OCI-LY1 (cell line): ENCODE measurements around the gene B3GNT5.

ENCODE experiments used
- H2AFZ ChIP-seq: fragments of 200-600 bp; sonication (generic), shearing (Covaris generic); 2 replicates; pipeline ENCODE4 v1.6.0; 2014; ENCODE audit warnings: antibody characterized with exemption, mild to moderate bottlenecking, low read length
- H3F3A ChIP-seq: fragments of 200-600 bp; sonication (generic), shearing (Covaris generic); 2 replicates; pipeline ENCODE4 v1.6.0; 2014; ENCODE audit warnings: mild to moderate bottlenecking, antibody characterized with exemption, low read length, moderate library complexity; ENCODE audit not compliant: insufficient read depth
- H3K27ac ChIP-seq: fragments of 200-600 bp; sonication (generic); 2 replicates; pipeline ENCODE4 v1.5.1; 2014; ENCODE audit warnings: low read length, mixed run types, mild to moderate bottlenecking, low read depth; ENCODE audit not compliant: poor library complexity, severe bottlenecking
- H3K27me3 ChIP-seq: fragments of 200-600 bp; sonication (generic); 2 replicates; pipeline ENCODE4 v1.6.0; 2014; ENCODE audit warnings: antibody characterized with exemption, mild to moderate bottlenecking, low read length, moderate library complexity; ENCODE audit not compliant: insufficient read depth
- H3K36me3 ChIP-seq: fragments of 200-600 bp; sonication (generic); 2 replicates; pipeline ENCODE4 v1.6.1; 2014; ENCODE audit warnings: mild to moderate bottlenecking, antibody characterized with exemption, low read length, moderate library complexity, mixed read lengths; ENCODE audit not compliant: insufficient read depth
- H3K4me1 ChIP-seq: fragments of 200-600 bp; sonication (generic); 2 replicates; pipeline ENCODE4 v1.5.1; 2014; ENCODE audit warnings: mild to moderate bottlenecking, low read length, moderate library complexity; ENCODE audit not compliant: insufficient read depth, severe bottlenecking
- H3K4me2 ChIP-seq: fragments of 200-600 bp; sonication (generic), shearing (Covaris generic); 2 replicates; pipeline ENCODE4 v1.6.1; 2014; ENCODE audit warnings: low read length
- H3K4me3 ChIP-seq: fragments of 200-600 bp; sonication (generic); 2 replicates; pipeline ENCODE4 v1.5.1; 2014; ENCODE audit warnings: low read length, low read depth, mild to moderate bottlenecking, mixed read lengths; ENCODE audit not compliant: poor library complexity, severe bottlenecking
- H3K79me2 ChIP-seq: fragments of 200-600 bp; shearing (Covaris generic); 2 replicates; pipeline ENCODE4 v1.6.1; 2016; ENCODE audit warnings: mixed run types, low read length, mixed read lengths; ENCODE audit not compliant: insufficient read depth
- H3K9ac ChIP-seq: fragments of 200-600 bp; sonication (generic), shearing (Covaris generic); 2 replicates; pipeline ENCODE4 v1.6.1; 2014; ENCODE audit warnings: mild to moderate bottlenecking, low read length, mixed read lengths
- H3K9me2 ChIP-seq: fragments of 200-600 bp; sonication (generic), shearing (Covaris generic); 2 replicates; pipeline ENCODE4 v1.6.1; 2014; ENCODE audit warnings: low read depth, mild to moderate bottlenecking, low read length, mixed read lengths
- H3K9me3 ChIP-seq: fragments of 200-600 bp; shearing (Covaris generic); 2 replicates; pipeline ENCODE4 v1.6.1; 2014; ENCODE audit warnings: low read length, mixed read lengths
- H4K20me1 ChIP-seq: fragments of 200-600 bp; sonication (generic), shearing (Covaris generic); 2 replicates; pipeline ENCODE4 v1.6.0; 2016; ENCODE audit warnings: mild to moderate bottlenecking, low read length; ENCODE audit not compliant: insufficient read depth
- CTCF ChIP-seq: fragments of 200-600 bp; sonication (generic), shearing (Covaris generic); IDR thresholded peaks from 2 replicates; pipeline ENCODE4 v1.5.1; 2017; ENCODE audit warnings: mild to moderate bottlenecking, antibody characterized with exemption, low read length, moderate library complexity, mixed read lengths
- EZH2 ChIP-seq: fragments of 200-600 bp; sonication (generic), shearing (Covaris generic); IDR thresholded peaks from 2 replicates; pipeline ENCODE4 v1.8.0; 2017; ENCODE audit warnings: borderline replicate concordance, mixed run types, mild to moderate bottlenecking, antibody characterized with exemption, low read length, moderate library complexity, mixed read lengths

Gene B3GNT5

GRCh38 chr3:183249006-183249718 is 3.9 kb upstream of the B3GNT5 start:
- H3K27me3 ChIP-seq = no peaks in the 10 kb centered on the region
- TF ChIP-seq CTCF (no peak), EZH2 (no peak)
- H3K9me3 ChIP-seq = no peaks in the 10 kb centered on the region
- H3K27ac ChIP-seq = no peak overlapping the region
- H3K36me3 ChIP-seq = no peaks in the 10 kb centered on the region
- H4K20me1 ChIP-seq = no peaks in the 10 kb centered on the region
- no peaks in the 10 kb centered on the region for H3K4me1 ChIP-seq
- H2AFZ ChIP-seq = no peak overlapping the region
- no peak overlapping the region for H3K4me3 ChIP-seq
- no peak overlapping the region for H3K9ac ChIP-seq
- H3F3A ChIP-seq = no peaks in the 10 kb centered on the region
- no peak overlapping the region for H3K4me2 ChIP-seq
- no peaks in the 10 kb centered on the region for H3K79me2 ChIP-seq
- H3K9me2 ChIP-seq = no peaks in the 10 kb centered on the region

- H3K27ac ChIP-seq = no peak overlapping the region
- no peak for TF ChIP-seq CTCF
- TF ChIP-seq EZH2 = no peak
- no peaks in the 10 kb centered on the region for H3K79me2 ChIP-seq
- no peaks in the 10 kb centered on the region for H3F3A ChIP-seq
- no peaks in the 10 kb centered on the region for H4K20me1 ChIP-seq
- H3K4me1 ChIP-seq = no peaks in the 10 kb centered on the region
- no peak overlapping the region for H3K4me2 ChIP-seq
- H3K36me3 ChIP-seq = no peaks in the 10 kb centered on the region
- H2AFZ ChIP-seq = no peak overlapping the region
- no peak overlapping the region for H3K9ac ChIP-seq
- no peaks in the 10 kb centered on the region for H3K9me2 ChIP-seq
- no peaks in the 10 kb centered on the region; the same call in 1 of the 2 replicates for H3K27me3 ChIP-seq
- no peak overlapping the region for H3K4me3 ChIP-seq
- no peaks in the 10 kb centered on the region for H3K9me3 ChIP-seq
Measured at GRCh38 chr3:183252118-183252782, 803 bp upstream of the B3GNT5 start.

GRCh38 chr3:183253528-183254486 is 754 bp downstream of the B3GNT5 start:
- no peak for TF ChIP-seq EZH2
- TF ChIP-seq CTCF = no peak
- H3K27me3 ChIP-seq = no peaks in the 10 kb centered on the region; the same call in 1 of the 2 replicates
- no peaks in the 10 kb centered on the region for H3F3A ChIP-seq
- no peaks in the 10 kb centered on the region for H3K9me2 ChIP-seq
- H3K4me2 ChIP-seq = no peak overlapping the region
- no peaks in the 10 kb centered on the region for H3K36me3 ChIP-seq
- no peak overlapping the region for H3K27ac ChIP-seq
- H4K20me1 ChIP-seq = no peaks in the 10 kb centered on the region
- H3K9me3 ChIP-seq = no peaks in the 10 kb centered on the region
- H3K4me1 ChIP-seq = no peaks in the 10 kb centered on the region
- no peak overlapping the region for H3K9ac ChIP-seq
- H3K4me3 ChIP-seq = no peak overlapping the region
- H3K79me2 ChIP-seq = no peaks in the 10 kb centered on the region
- H2AFZ ChIP-seq = no peak overlapping the region
